SK-MEL-5 (cell line): ENCODE measurements around the gene ASB4. TPM values are rescaled to one million over a fixed set of nuclear protein-coding genes. Genes with fewer than 3 reads are reported as not detected.
"Not testable (repeated sequence)": the region's sequence is repeated elsewhere in the genome, so short reads cannot be mapped to it uniquely, and the experiment has no call there.

ENCODE experiments used
- DNase-seq: peaks from one replicate; pipeline ENCODE4 v3.0.0-alpha.2; 2016; ENCODE audit warnings: low read depth, low spot score
- in situ Hi-C: cut with HindIII; loops from 2 replicates; pipeline ENCODE4 v1.10.0; 2016; ENCODE audit warnings: low sequenced_read_pairs, high pct_unique_total_duplicates, low pct_unique_long_range_greater_than_20kb
- polyA plus RNA-seq, 2 experiments: library from polyadenylated mRNA; depleted of rRNA; stranded (reverse); fragments of >200 nt; gene quantifications; 2 replicates each; pipeline ENCODE4 v1.2.3, GENCODE V29; 2015
- total RNA-seq: library from RNA; depleted of rRNA; stranded (reverse); fragments of >200 nt; shearing (Covaris generic); gene quantifications from 2 replicates; pipeline ENCODE4 v1.2.3, GENCODE V29; 2014; rRNA removed

The ASB4 gene
- total RNA-seq = 156 and 173 TPM in 2 replicates
- 90.8 and 107 TPM in 2 replicates for polyA plus RNA-seq (2015; cell fraction: cytosol; rRNA removed)
- 129 and 136 TPM in 2 replicates for polyA plus RNA-seq (2015; cell fraction: nucleus; rRNA removed)

GRCh38 chr7:95485391-95486123, at the start of gene ASB4:
ASB4 (plus strand) TSS chr7:95485943; CDS start chr7:95485972, 29 bp downstream.
- in situ Hi-C loops = no loop called here
- DNase-seq = no peak

GRCh38 chr7:95436407-95436806, 49.3 kb upstream of the ASB4 start:
- in situ Hi-C loops = no loop called here
- DNase-seq = no peak

GRCh38 chr7:95440394-95441038, 45.2 kb upstream of the ASB4 start:
- DNase-seq = no peak
- in situ Hi-C loops = no loop called here

- in situ Hi-C loops = no loop called here
- no peak for DNase-seq
Measured at GRCh38 chr7:95441042-95441823, 44.5 kb upstream of the ASB4 start.

GRCh38 chr7:95444796-95445195, 40.9 kb upstream of the ASB4 start:
- no peak for DNase-seq
- in situ Hi-C loops = no loop called here

- in situ Hi-C loops = no loop called here
- no peak for DNase-seq
Measured at GRCh38 chr7:95446618-95447017, 39.1 kb upstream of the ASB4 start.

- in situ Hi-C loops = no loop called here
- DNase-seq = no peak
Measured at GRCh38 chr7:95454438-95455045, 31.2 kb upstream of the ASB4 start.

GRCh38 chr7:95457947-95458346, 27.8 kb upstream of the ASB4 start:
- in situ Hi-C loops = no loop called here
- no peak for DNase-seq

- DNase-seq, in situ Hi-C loops: not testable (repeated sequence)
Measured at GRCh38 chr7:95460653-95461052, 25.1 kb upstream of the ASB4 start.

GRCh38 chr7:95467912-95468607, 17.7 kb upstream of the ASB4 start:
- no peak for DNase-seq
- in situ Hi-C loops = no loop called here

GRCh38 chr7:95469187-95469586, 16.6 kb upstream of the ASB4 start:
- in situ Hi-C loops = no loop called here
- no peak for DNase-seq

- in situ Hi-C loops = no loop called here
Measured at GRCh38 chr7:95469848-95470247, 15.9 kb upstream of the ASB4 start.

GRCh38 chr7:95470452-95470851, 15.3 kb upstream of the ASB4 start:
- peak; percentile 49 for DNase-seq
- in situ Hi-C loops = no loop called here

More at GRCh38 chr7:95469848-95470247, 15.9 kb upstream of the ASB4 start:
- no peak for DNase-seq

- DNase-seq = no peak
- in situ Hi-C loops = no loop called here
Measured at GRCh38 chr7:95471071-95471470, 14.7 kb upstream of the ASB4 start.

- in situ Hi-C loops = no loop called here
- DNase-seq = peak; percentile 72
Measured at GRCh38 chr7:95472581-95473161, 13.1 kb upstream of the ASB4 start.

GRCh38 chr7:95473276-95473985, 12.3 kb upstream of the ASB4 start:
- in situ Hi-C loops = no loop called here

More at GRCh38 chr7:95473276-95473985, 12.3 kb upstream of the ASB4 start:
- no peak for DNase-seq
